RWPE2 (cell line): ENCODE data around the gene FBXO34.

ENCODE experiments used
- ATAC-seq: fragments of 200-7000 bp; cut with Tn5 transposase; 3 replicates; pipeline ENCODE4 v1.9.1; 2021; ENCODE audit warnings: low read depth
- DNase-seq: peaks from one replicate; pipeline ENCODE4 v3.0.0-alpha.2; 2020; ENCODE audit warnings: low spot score
- H3K27ac ChIP-seq: fragments of 450-650 bp; 2 replicates; pipeline ENCODE4 v1.5.1; 2017; ENCODE audit warnings: mild to moderate bottlenecking; ENCODE audit not compliant: poor library complexity, severe bottlenecking
- H3K27me3 ChIP-seq: fragments of 250-450 bp; sonication (Bioruptor Pico); 2 replicates; pipeline ENCODE4 v1.5.1; 2021; ENCODE audit warnings: mild to moderate bottlenecking, moderate library complexity; ENCODE audit not compliant: insufficient read depth, poor library complexity, severe bottlenecking
- H3K36me3 ChIP-seq: fragments of 250-450 bp; sonication (Bioruptor Pico); 2 replicates; pipeline ENCODE4 v1.5.1; 2020; ENCODE audit warnings: low read depth, mild to moderate bottlenecking, moderate library complexity
- H3K4me1 ChIP-seq: fragments of 250-450 bp; sonication (Bioruptor Pico); 2 replicates; pipeline ENCODE4 v1.5.1; 2021; ENCODE audit warnings: mild to moderate bottlenecking, moderate library complexity; ENCODE audit not compliant: insufficient read depth, poor library complexity, severe bottlenecking
- H3K4me3 ChIP-seq: fragments of 250-450 bp; sonication (Bioruptor Pico); 2 replicates; pipeline ENCODE4 v1.5.1; 2021; ENCODE audit warnings: mild to moderate bottlenecking, moderate library complexity; ENCODE audit not compliant: severe bottlenecking
- H3K9me3 ChIP-seq: fragments of 250-450 bp; sonication (Bioruptor Pico); 2 replicates; pipeline ENCODE4 v1.5.1; 2021; ENCODE audit warnings: mild to moderate bottlenecking, moderate library complexity; ENCODE audit not compliant: severe bottlenecking
- TF ChIP-seq, protein P1 (sequence below): fragments of 450-650 bp; IDR thresholded peaks from one replicate; pipeline ENCODE4 v1.5.1; 2017; ENCODE audit warnings: mild to moderate bottlenecking, moderate library complexity; ENCODE audit not compliant: poor library complexity, severe bottlenecking

The FBXO34 gene

DNA sequence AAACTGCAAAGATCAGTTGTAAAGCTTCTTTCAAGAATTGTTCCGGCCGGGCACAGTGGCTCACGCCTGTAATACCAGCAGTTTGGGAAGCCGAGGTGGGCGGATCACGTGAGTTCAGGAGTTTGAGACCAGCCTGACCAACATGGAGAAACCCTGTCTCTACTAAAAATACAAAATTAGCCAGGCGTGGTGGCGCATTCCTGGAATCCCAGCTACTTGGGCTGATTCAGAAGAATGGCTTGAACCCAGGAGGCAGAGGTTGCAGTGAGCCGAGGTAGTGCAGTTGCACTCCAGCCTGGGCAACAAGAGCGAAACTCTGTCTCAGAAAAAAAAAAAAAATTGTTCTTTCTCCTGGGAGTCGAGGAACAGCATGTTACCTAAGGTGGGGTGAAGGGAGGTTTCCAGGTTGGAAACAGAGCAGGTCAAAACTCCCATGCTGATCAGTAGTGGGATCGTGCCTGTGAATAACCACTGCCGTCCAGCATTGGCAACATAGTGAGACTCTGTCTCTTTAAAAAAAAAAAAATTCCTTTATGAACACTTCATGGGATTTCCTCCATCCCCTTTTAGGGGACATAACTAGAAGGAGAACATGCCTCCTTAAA is 13.9 kb downstream of the FBXO34 start:
- Histone ChIP-seq H3K4me3 (no peak overlapping the region), H3K27me3 (no peaks in the 10 kb centered on the region), H3K9me3 (no peaks in the 10 kb centered on the region), H3K36me3 (peaks cover 6% of the 10 kb centered on the region), H3K4me1 (no peaks in the 10 kb centered on the region), H3K27ac (no peak overlapping the region)
- DNase-seq (no peak), ATAC-seq (no peak)
- TF ChIP-seq, protein P1, sequence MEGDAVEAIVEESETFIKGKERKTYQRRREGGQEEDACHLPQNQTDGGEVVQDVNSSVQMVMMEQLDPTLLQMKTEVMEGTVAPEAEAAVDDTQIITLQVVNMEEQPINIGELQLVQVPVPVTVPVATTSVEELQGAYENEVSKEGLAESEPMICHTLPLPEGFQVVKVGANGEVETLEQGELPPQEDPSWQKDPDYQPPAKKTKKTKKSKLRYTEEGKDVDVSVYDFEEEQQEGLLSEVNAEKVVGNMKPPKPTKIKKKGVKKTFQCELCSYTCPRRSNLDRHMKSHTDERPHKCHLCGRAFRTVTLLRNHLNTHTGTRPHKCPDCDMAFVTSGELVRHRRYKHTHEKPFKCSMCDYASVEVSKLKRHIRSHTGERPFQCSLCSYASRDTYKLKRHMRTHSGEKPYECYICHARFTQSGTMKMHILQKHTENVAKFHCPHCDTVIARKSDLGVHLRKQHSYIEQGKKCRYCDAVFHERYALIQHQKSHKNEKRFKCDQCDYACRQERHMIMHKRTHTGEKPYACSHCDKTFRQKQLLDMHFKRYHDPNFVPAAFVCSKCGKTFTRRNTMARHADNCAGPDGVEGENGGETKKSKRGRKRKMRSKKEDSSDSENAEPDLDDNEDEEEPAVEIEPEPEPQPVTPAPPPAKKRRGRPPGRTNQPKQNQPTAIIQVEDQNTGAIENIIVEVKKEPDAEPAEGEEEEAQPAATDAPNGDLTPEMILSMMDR, result no peak

DNA sequence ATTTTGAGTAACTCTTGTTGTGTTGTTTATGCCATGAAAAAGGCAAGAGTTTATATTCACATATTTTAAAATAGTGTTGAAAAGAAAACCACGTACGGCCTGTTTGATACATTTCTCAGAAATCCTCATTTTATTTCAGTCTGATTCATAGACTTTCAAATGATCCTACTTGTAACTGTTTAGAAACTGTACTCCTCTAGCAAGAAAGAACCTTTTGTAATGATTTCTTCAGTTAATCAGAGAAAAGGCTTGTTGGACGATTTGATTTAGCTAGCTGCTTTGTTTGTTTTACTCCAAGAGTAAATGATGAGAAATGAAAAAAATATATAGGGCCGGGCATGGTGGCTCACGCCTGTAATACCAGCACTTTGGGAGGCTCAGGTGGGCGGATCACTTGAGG is 17.2 kb downstream of the FBXO34 start:
- TF ChIP-seq, protein P1, result no peak
- no peak for DNase-seq
- ATAC-seq, result no peak
- Histone ChIP-seq H3K27me3 (no peaks in the 10 kb centered on the region), H3K4me3 (no peak overlapping the region), H3K36me3 (peaks cover 4% of the 10 kb centered on the region; the same call in 1 of the 2 replicates), H3K4me1 (no peaks in the 10 kb centered on the region), H3K27ac (no peak overlapping the region), H3K9me3 (no peaks in the 10 kb centered on the region)

DNA sequence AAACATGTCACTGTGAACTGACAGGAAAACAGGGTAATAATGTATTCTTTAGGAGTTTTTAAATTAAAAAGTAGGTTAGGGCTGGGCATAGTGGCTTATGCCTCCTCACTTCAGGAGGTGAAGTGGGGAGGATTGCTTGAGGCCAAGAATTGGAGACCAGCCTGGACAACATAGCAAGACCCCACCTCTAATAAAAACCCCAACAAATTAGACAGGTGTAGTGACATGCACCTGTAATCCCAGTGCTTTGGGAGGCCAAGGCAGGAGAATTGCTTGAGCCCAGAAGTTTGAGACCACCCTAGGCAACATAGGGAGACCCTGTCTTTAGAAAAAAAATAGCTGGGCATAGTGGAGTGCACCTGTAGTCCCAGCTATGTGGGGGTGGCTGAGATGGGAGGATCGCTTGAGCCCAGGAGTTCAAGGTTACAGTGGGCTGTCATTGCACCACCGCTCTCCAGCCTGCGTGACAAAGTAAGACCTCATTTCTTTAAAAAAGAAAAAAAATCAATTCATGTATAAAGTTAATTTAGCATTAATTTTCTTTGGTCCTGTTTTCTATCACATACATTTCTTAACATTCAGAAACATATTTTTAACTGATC is 20.4 kb downstream of the FBXO34 start:
- TF ChIP-seq, protein P1, result no peak
- H3K27me3 ChIP-seq, result no peaks in the 10 kb centered on the region
- no peak overlapping the region for H3K27ac ChIP-seq
- ATAC-seq (no peak), DNase-seq (no peak)
- H3K36me3 ChIP-seq, result peaks cover 4% of the 10 kb centered on the region; the same call in 1 of the 2 replicates
- H3K9me3 ChIP-seq, result no peaks in the 10 kb centered on the region
- no peak overlapping the region for H3K4me3 ChIP-seq
- no peaks in the 10 kb centered on the region for H3K4me1 ChIP-seq

DNA sequence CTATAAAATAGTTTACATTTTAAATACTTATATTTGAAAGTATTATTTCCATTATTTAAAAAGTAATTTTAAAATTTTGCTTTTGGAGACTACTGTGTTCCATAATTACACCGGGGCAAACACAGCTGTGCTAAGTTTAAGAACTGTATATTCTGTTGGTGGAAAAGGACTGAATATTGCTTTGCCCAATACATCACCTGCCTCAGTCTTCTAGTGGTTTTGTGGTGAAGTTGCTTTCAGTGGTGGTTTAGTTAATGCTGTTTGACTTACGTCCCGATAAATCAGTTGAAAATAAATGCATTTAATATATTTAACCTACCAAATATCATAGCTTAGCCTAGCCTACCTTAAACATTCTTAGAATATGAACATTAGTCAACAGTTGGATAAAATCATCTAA is 23.4 kb downstream of the FBXO34 start:
- Histone ChIP-seq H3K9me3 (no peaks in the 10 kb centered on the region), H3K4me1 (peaks cover 7% of the 10 kb centered on the region), H3K27me3 (no peaks in the 10 kb centered on the region), H3K36me3 (no peaks in the 10 kb centered on the region; the same call in none of the 2 replicates), H3K27ac (no peak overlapping the region), H3K4me3 (no peak overlapping the region)
- ATAC-seq (no peak), DNase-seq (no peak)
- TF ChIP-seq, protein P1, result no peak
